Esophagus muscularis mucosa (tissue), 4 donors: ENCODE measurements around the gene VPS41.

Experiments used
- EP300 ChIP-seq: sonication (generic); formaldehyde crosslinking; IDR thresholded peaks from one replicate; pipeline ENCODE4 v1.6.1; 2017; ENCODE audit warnings: antibody characterized with exemption
- POLR2A ChIP-seq: fragments of 450-650 bp; IDR thresholded peaks from one replicate; pipeline ENCODE4 v1.6.1; 2017; ENCODE audit warnings: antibody characterized with exemption, moderate library complexity, mild to moderate bottlenecking, low read depth
- TF ChIP-seq, protein P1 (sequence below), 3 experiments: fragments of 200-600 bp in 2 of 3; fragments of 450-650 bp in 1 of 3; sonication (generic) in 2 of 3; IDR thresholded peaks; one replicate each; pipeline ENCODE4 v1.5.1; 2017 to 2019; ENCODE audit warnings: antibody characterized with exemption in 3 of 3, mild to moderate bottlenecking in 2 of 3, moderate library complexity in 1 of 3

DNA sequence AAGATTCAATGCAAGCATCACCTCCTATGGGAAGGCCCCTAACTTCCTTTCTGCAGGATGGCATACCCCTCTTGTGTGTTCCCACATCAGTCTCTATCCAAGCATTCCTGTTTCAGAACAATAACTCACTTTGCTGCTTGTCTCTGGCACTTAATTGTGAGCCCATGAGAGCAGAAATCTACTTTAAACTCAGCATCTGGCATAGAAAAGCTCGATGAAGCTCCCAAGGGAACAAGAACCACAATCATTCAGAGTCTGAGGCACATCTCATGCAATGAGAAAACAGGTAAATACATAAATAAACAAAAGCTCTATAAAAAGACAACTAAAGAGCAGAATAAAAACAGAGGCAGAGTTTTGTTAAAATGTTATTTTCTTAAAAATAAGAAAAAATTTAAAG is 66.2 kb downstream of the VPS41 start:
- TF ChIP-seq, protein P1, sequence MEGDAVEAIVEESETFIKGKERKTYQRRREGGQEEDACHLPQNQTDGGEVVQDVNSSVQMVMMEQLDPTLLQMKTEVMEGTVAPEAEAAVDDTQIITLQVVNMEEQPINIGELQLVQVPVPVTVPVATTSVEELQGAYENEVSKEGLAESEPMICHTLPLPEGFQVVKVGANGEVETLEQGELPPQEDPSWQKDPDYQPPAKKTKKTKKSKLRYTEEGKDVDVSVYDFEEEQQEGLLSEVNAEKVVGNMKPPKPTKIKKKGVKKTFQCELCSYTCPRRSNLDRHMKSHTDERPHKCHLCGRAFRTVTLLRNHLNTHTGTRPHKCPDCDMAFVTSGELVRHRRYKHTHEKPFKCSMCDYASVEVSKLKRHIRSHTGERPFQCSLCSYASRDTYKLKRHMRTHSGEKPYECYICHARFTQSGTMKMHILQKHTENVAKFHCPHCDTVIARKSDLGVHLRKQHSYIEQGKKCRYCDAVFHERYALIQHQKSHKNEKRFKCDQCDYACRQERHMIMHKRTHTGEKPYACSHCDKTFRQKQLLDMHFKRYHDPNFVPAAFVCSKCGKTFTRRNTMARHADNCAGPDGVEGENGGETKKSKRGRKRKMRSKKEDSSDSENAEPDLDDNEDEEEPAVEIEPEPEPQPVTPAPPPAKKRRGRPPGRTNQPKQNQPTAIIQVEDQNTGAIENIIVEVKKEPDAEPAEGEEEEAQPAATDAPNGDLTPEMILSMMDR (IDR thresholded peaks at IDR 0.05): no peak
- TF ChIP-seq POLR2A (no peak), EP300 (no peak)
